H9 (cell line): ENCODE results near the gene TUBGCP5. TPM values are rescaled to one million over a fixed set of nuclear protein-coding genes. Genes with fewer than 3 reads are reported as not detected.

ENCODE experiments used
- DNase-seq: peaks from one replicate; pipeline ENCODE4 v3.0.0-alpha.2; 2017
- H2AFZ ChIP-seq: one replicate; pipeline ENCODE4 v1.6.1; 2013; ENCODE audit warnings: mild to moderate bottlenecking, low read length, control low read depth, moderate library complexity
- H2AK5ac ChIP-seq: 2 replicates; pipeline ENCODE4 v1.6.1; 2013; ENCODE audit warnings: low read length, control low read depth, mixed read lengths; ENCODE audit not compliant: insufficient read length
- H2BK120ac ChIP-seq: one replicate; pipeline ENCODE4 v1.6.1; 2013; ENCODE audit warnings: low read depth, mild to moderate bottlenecking, low read length, control low read depth, inconsistent platforms; ENCODE audit not compliant: poor library complexity, severe bottlenecking
- H2BK12ac ChIP-seq: 2 replicates; pipeline ENCODE4 v1.6.1; 2013; ENCODE audit warnings: low read length, control low read depth, mixed read lengths, low read depth; ENCODE audit not compliant: insufficient read length
- H2BK15ac ChIP-seq: 2 replicates; pipeline ENCODE4 v1.6.1; 2013; ENCODE audit warnings: low read depth, low read length, control low read depth
- H2BK20ac ChIP-seq: one replicate; pipeline ENCODE4 v1.6.1; 2013; ENCODE audit warnings: low read depth, mild to moderate bottlenecking, low read length, control low read depth, inconsistent platforms; ENCODE audit not compliant: poor library complexity, severe bottlenecking
- H2BK5ac ChIP-seq: 2 replicates; pipeline ENCODE4 v1.6.1; 2013; ENCODE audit warnings: low read length, control low read depth, mixed read lengths; ENCODE audit not compliant: insufficient read length
- H3K14ac ChIP-seq: 2 replicates; pipeline ENCODE4 v1.6.1; 2013; ENCODE audit warnings: low read length, control low read depth; ENCODE audit not compliant: insufficient read depth
- H3K18ac ChIP-seq: 2 replicates; pipeline ENCODE4 v1.6.1; 2013; ENCODE audit warnings: low read depth, mild to moderate bottlenecking, mixed read lengths, low read length, control low read depth; ENCODE audit not compliant: insufficient read length
- H3K23ac ChIP-seq: 2 replicates; pipeline ENCODE4 v1.6.1; 2013; ENCODE audit warnings: low read length, control low read depth, mixed read lengths, low read depth; ENCODE audit not compliant: insufficient read length
- H3K23me2 ChIP-seq: 2 replicates; pipeline ENCODE4 v1.6.1; 2013; ENCODE audit warnings: low read depth, mild to moderate bottlenecking, mixed read lengths, low read length, control low read depth; ENCODE audit not compliant: insufficient read length, poor library complexity, severe bottlenecking
- H3K27ac ChIP-seq: 2 replicates; pipeline ENCODE4 v1.5.1; 2013; ENCODE audit warnings: low read length, control low read depth, mixed read lengths, low read depth; ENCODE audit not compliant: insufficient read length
- H3K27me3 ChIP-seq: 2 replicates; pipeline ENCODE4 v1.6.1; 2013; ENCODE audit warnings: low read length, control low read depth, inconsistent platforms; ENCODE audit not compliant: insufficient read depth
- H3K4ac ChIP-seq: 2 replicates; pipeline ENCODE4 v1.6.1; 2013; ENCODE audit warnings: low read depth, mild to moderate bottlenecking, control low read depth, inconsistent platforms, low read length, moderate library complexity
- H3K4me1 ChIP-seq: 2 replicates; pipeline ENCODE4 v1.6.1; 2013; ENCODE audit warnings: low read length, control low read depth, inconsistent platforms; ENCODE audit not compliant: insufficient read depth
- H3K4me2 ChIP-seq: 2 replicates; pipeline ENCODE4 v1.6.1; 2013; ENCODE audit warnings: low read length, control low read depth, mixed read lengths; ENCODE audit not compliant: insufficient read length, insufficient read depth
- H3K56ac ChIP-seq: 2 replicates; pipeline ENCODE4 v1.6.1; 2013; ENCODE audit warnings: low read depth, mild to moderate bottlenecking, mixed read lengths, low read length, control low read depth; ENCODE audit not compliant: insufficient read length
- H3K79me1 ChIP-seq: 2 replicates; pipeline ENCODE4 v1.6.1; 2013; ENCODE audit warnings: low read depth, mild to moderate bottlenecking, moderate library complexity, low read length, control low read depth, inconsistent platforms; ENCODE audit not compliant: insufficient read depth, poor library complexity, severe bottlenecking
- H3K79me2 ChIP-seq: 2 replicates; pipeline ENCODE4 v1.6.1; 2013; ENCODE audit warnings: low read length, control low read depth, inconsistent platforms; ENCODE audit not compliant: insufficient read depth
- H3K9ac ChIP-seq: 2 replicates; pipeline ENCODE4 v1.6.1; 2013; ENCODE audit warnings: low read length, control low read depth, mixed read lengths; ENCODE audit not compliant: insufficient read length; ENCODE audit errors: extremely low read depth
- H3K9me3 ChIP-seq: one replicate; pipeline ENCODE4 v1.6.1; 2013; ENCODE audit warnings: low read depth, low read length, inconsistent platforms; ENCODE audit not compliant: control insufficient read depth
- H3T11ph ChIP-seq: one replicate; pipeline ENCODE4 v1.6.1; 2013; ENCODE audit warnings: mild to moderate bottlenecking, low read length, control low read depth, inconsistent platforms
- H4K20me1 ChIP-seq: one replicate; pipeline ENCODE4 v1.6.1; 2013; ENCODE audit not compliant: control insufficient read depth, insufficient read length, insufficient read depth
- H4K5ac ChIP-seq: 2 replicates; pipeline ENCODE4 v1.6.1; 2013; ENCODE audit warnings: low read depth, mild to moderate bottlenecking, mixed read lengths, low read length, control low read depth; ENCODE audit not compliant: insufficient read length
- H4K8ac ChIP-seq: replicated peaks from 2 replicates; pipeline ENCODE4 v1.6.1; 2013; ENCODE audit warnings: low read length, control low read depth, mixed read lengths, low read depth; ENCODE audit not compliant: insufficient read length
- H4K91ac ChIP-seq: 2 replicates; pipeline ENCODE4 v1.6.1; 2013; ENCODE audit warnings: low read depth, mild to moderate bottlenecking, moderate library complexity, mixed read lengths, low read length, control low read depth; ENCODE audit not compliant: insufficient read length
- H3K27ac Mint-ChIP-seq, 3 experiments: 2 replicates in 2 of 3; 3 replicates in 1 of 3; pipeline ENCODE4 v1.8.0; 2020 to 2021; ENCODE audit warnings: mixed read lengths in 3 of 3, mild to moderate bottlenecking in 1 of 3, moderate library complexity in 1 of 3
- H3K27me3 Mint-ChIP-seq: 2 replicates; pipeline ENCODE4 v1.8.0; 2021; ENCODE audit warnings: low read depth, mild to moderate bottlenecking, moderate library complexity, mixed read lengths
- H3K36me3 Mint-ChIP-seq, 3 experiments: 2 replicates in 2 of 3; 3 replicates in 1 of 3; pipeline ENCODE4 v1.8.0; 2020 to 2021; ENCODE audit warnings: low read depth in 3 of 3, mixed read lengths in 3 of 3; ENCODE audit not compliant: insufficient read depth in 1 of 3
- H3K4me1 Mint-ChIP-seq, 2 experiments: 2 replicates each; pipeline ENCODE4 v1.8.0; 2020; ENCODE audit warnings: mixed read lengths in 2 of 2
- H3K4me3 Mint-ChIP-seq, 2 experiments: 2 replicates in 1 of 2; 3 replicates in 1 of 2; pipeline ENCODE4 v1.8.0; 2020 to 2021; ENCODE audit warnings: mild to moderate bottlenecking in 2 of 2, mixed read lengths in 2 of 2, moderate library complexity in 1 of 2
- H3K9me3 Mint-ChIP-seq, 2 experiments: 2 replicates in 1 of 2; 3 replicates in 1 of 2; pipeline ENCODE4 v1.8.0; 2020; ENCODE audit warnings: mild to moderate bottlenecking in 2 of 2, mixed read lengths in 2 of 2, moderate library complexity in 1 of 2
- CTCF ChIP-seq: fragments of 200-600 bp; sonication (generic); conservative IDR thresholded peaks from 3 replicates; pipeline ENCODE4 v1.8.0; 2021; ENCODE audit warnings: antibody characterized with exemption, mild to moderate bottlenecking
- WGBS: extraction: QIAGEN DNeasy Blood & Tissue Kit; methylation state at CpG from one replicate; pipeline ENCODE4 v1.1.7; 2013; ENCODE audit warnings: missing lambda C conversion rate, low lambda C conversion rate, mixed read lengths; ENCODE audit not compliant: insufficient read length; ENCODE audit errors: extremely low coverage; 5-methylcytosine and 5-hydroxymethylcytosine counted together
- total RNA-seq: library from RNA; stranded (reverse); gene quantifications from 2 replicates; pipeline ENCODE4 v1.2.1, GENCODE V29; 2021

TUBGCP5 gene
- total RNA-seq, 1 experiment from 2014 or later = 15.3 TPM

GRCh38 chr15:22960556-22960955, 78.8 kb downstream of the TUBGCP5 start:
- no peak for DNase-seq
- Histone ChIP-seq H3T11ph (no peak overlapping the region), H2BK120ac (no peak overlapping the region), H4K91ac (no peak overlapping the region), H2BK15ac (no peak overlapping the region), H3K4me2 (no peak overlapping the region), H3K79me1 (no peaks in the 10 kb centered on the region), H3K27ac (no peak overlapping the region), H3K9ac (no peak overlapping the region), H2BK20ac (no peak overlapping the region), H3K56ac (no peak overlapping the region), H4K5ac (no peak overlapping the region), H3K27me3 (no peaks in the 10 kb centered on the region; the same call in 1 of the 2 replicates), H2BK5ac (no peak overlapping the region), H3K4ac (no peak overlapping the region), H3K23me2 (no peaks in the 10 kb centered on the region), H4K20me1 (no peaks in the 10 kb centered on the region), H3K18ac (no peak overlapping the region), H2AK5ac (no peak overlapping the region), H3K23ac (no peak overlapping the region), H3K14ac (no peak overlapping the region), H3K9me3 (no peaks in the 10 kb centered on the region), H2BK12ac (no peak overlapping the region), H2AFZ (no peak overlapping the region), H3K4me1 (no peaks in the 10 kb centered on the region), H4K8ac (no peak overlapping the region), H3K79me2 (peaks cover 2% of the 10 kb centered on the region; the same call in 1 of the 2 replicates)
- no CpG with 5 or more reads among the region's 8 CpGs for WGBS
- Mint-ChIP-seq H3K9me3 (no peaks in the 10 kb centered on the region), H3K4me1 (peaks cover 6 to 18% of the 10 kb centered on the region in 2 experiments; a peak in 3 of 4 replicates), H3K36me3 (no peaks in the 10 kb centered on the region), H3K27ac (no peak overlapping the region; a peak in 1 of 7 replicates), H3K4me3 (no peak overlapping the region), H3K27me3 (peaks cover 27% of the 10 kb centered on the region)
- TF ChIP-seq CTCF = no peak
